ENCODE data around the gene XRCC4. TPM values are rescaled to one million over a fixed set of nuclear protein-coding genes. Genes with fewer than 3 reads are reported as not detected.

The XRCC4 gene
- total RNA-seq, 1 donor from 2014 or later = 11.3 TPM

GRCh38 chr5:83378624-83379289, 301.4 kb downstream of the XRCC4 start:
- intact Hi-C loops (cut with micrococcal nuclease) = no loop called here

GRCh38 chr5:83385812-83386211, 308.5 kb downstream of the XRCC4 start:
- intact Hi-C loops (cut with micrococcal nuclease) = no loop called here

GRCh38 chr5:83387041-83387440, 309.7 kb downstream of the XRCC4 start:
- intact Hi-C loops (cut with micrococcal nuclease) = no loop called here

GRCh38 chr5:83388608-83389007, 311.3 kb downstream of the XRCC4 start:
- intact Hi-C loops (cut with micrococcal nuclease) = no loop called here

- intact Hi-C loops (cut with micrococcal nuclease) = no loop called here
Measured at GRCh38 chr5:83392766-83393503, 315.6 kb downstream of the XRCC4 start.

GRCh38 chr5:83393504-83393866, 316.1 kb downstream of the XRCC4 start:
- intact Hi-C loops (cut with micrococcal nuclease) = no loop called here

- intact Hi-C loops (cut with micrococcal nuclease) = no loop called here
Measured at GRCh38 chr5:83394190-83394589, 316.8 kb downstream of the XRCC4 start.

- intact Hi-C loops (cut with micrococcal nuclease) = no loop called here
Measured at GRCh38 chr5:83396662-83397061, 319.3 kb downstream of the XRCC4 start.

GRCh38 chr5:83397658-83398057, 320.3 kb downstream of the XRCC4 start:
- intact Hi-C loops (cut with micrococcal nuclease) = no loop called here

- intact Hi-C loops (cut with micrococcal nuclease) = no loop called here
Measured at GRCh38 chr5:83400241-83400640, 322.9 kb downstream of the XRCC4 start.

- intact Hi-C loops (cut with micrococcal nuclease) = no loop called here
Measured at GRCh38 chr5:83400701-83401100, 323.4 kb downstream of the XRCC4 start.

GRCh38 chr5:83401122-83401731, 323.9 kb downstream of the XRCC4 start:
- intact Hi-C loops (cut with micrococcal nuclease) = no loop called here

GRCh38 chr5:83401775-83402174, 324.4 kb downstream of the XRCC4 start:
- intact Hi-C loops (cut with micrococcal nuclease) = no loop called here

Other genes starting within 250 kb of the XRCC4 start
- gene TMEM167A, start 153 bp upstream of the XRCC4 start, total RNA-seq = 66.9 and 74.1 TPM in 2 replicates